ENCODE results near the gene PI4KA. TPM values are rescaled to one million over a fixed set of nuclear protein-coding genes. Genes with fewer than 3 reads are reported as not detected.

The PI4KA gene
- total and polyA plus RNA-seq, 2 of the 13 experiments (the other 11 are each of a cell fraction or from before 2014, with no cell fraction given) = 27.4 to 56.4 TPM

GRCh38 chr22:20773793-20774212, 84.8 kb downstream of the PI4KA start, which contains the start of gene SERPIND1 (continued):
- TF ChIP-seq PRDM10 (CRISPR knock-in tag; IDR thresholded peaks at IDR 0.05; ENCODE audit: low read depth) = 0 out of 2 replicates have a peak, but pooled peaks have one; percentile 35
- no peak; the same call in 1 of the 2 replicates for TF ChIP-seq GFI1 (CRISPR knock-in tag; IDR thresholded peaks at IDR 0.05; ENCODE audit: borderline replicate concordance)
- TF ChIP-seq ZNF354B (CRISPR knock-in tag; IDR thresholded peaks at IDR 0.05) = peak; percentile 92
- no peak for TF ChIP-seq JUNB (CRISPR knock-in tag; IDR thresholded peaks at IDR 0.05; ENCODE audit: borderline replicate concordance)
- no peak for TF ChIP-seq GTF3A (CRISPR knock-in tag; conservative IDR thresholded peaks at IDR 0.05)
- peak; percentile 48; the same call in 1 of the 2 replicates for TF ChIP-seq ZBTB44 (CRISPR knock-in tag; IDR thresholded peaks at IDR 0.05)
- no peak for TF ChIP-seq ZSCAN30 (CRISPR knock-in tag; IDR thresholded peaks at IDR 0.05)
- TF ChIP-seq ZNF720 (CRISPR knock-in tag; IDR thresholded peaks at IDR 0.05) = no peak
- no peak for TF ChIP-seq NONO (IDR thresholded peaks at IDR 0.05)
- TF ChIP-seq NONO (CRISPR knock-in tag; conservative IDR thresholded peaks at IDR 0.05) = 0 out of 2 replicates have a peak, but pooled peaks have one; percentile 42
- no peak for TF ChIP-seq ZNF607 (CRISPR knock-in tag; IDR thresholded peaks at IDR 0.05; ENCODE audit: borderline replicate concordance)
- TF ChIP-seq ZFP62 (CRISPR knock-in tag; IDR thresholded peaks at IDR 0.05) = no peak
- TF ChIP-seq TRAFD1 (CRISPR knock-in tag; IDR thresholded peaks at IDR 0.05; ENCODE audit: borderline replicate concordance) = no peak
- TF ChIP-seq ZNF318 (CRISPR knock-in tag; IDR thresholded peaks at IDR 0.05) = no peak

All from HepG2 (cell line).